KOPT-K1 (cell line): ENCODE measurements around the gene C6orf163.
A peak's percentile ranks its signal among the peaks of the same experiment; 100 is the strongest.

Experiments
- H3K27ac ChIP-seq: fragments of 200-600 bp; sonication (generic); 2 replicates; pipeline ENCODE4 v1.5.1; 2016; ENCODE audit warnings: antibody characterized with exemption, mild to moderate bottlenecking, low read depth, low read length; ENCODE audit not compliant: poor library complexity, severe bottlenecking
- H3K36me3 ChIP-seq: fragments of 200-600 bp; sonication (generic); 2 replicates; pipeline ENCODE4 v1.5.1; 2017; ENCODE audit warnings: antibody characterized with exemption, mild to moderate bottlenecking, low read length, moderate library complexity; ENCODE audit not compliant: insufficient read depth
- H3K9me3 ChIP-seq: fragments of 200-600 bp; sonication (generic); 2 replicates; pipeline ENCODE4 v1.5.1; 2017; ENCODE audit warnings: antibody characterized with exemption, low read length, mild to moderate bottlenecking; ENCODE audit not compliant: insufficient read depth, poor library complexity, severe bottlenecking

The C6orf163 gene

DNA sequence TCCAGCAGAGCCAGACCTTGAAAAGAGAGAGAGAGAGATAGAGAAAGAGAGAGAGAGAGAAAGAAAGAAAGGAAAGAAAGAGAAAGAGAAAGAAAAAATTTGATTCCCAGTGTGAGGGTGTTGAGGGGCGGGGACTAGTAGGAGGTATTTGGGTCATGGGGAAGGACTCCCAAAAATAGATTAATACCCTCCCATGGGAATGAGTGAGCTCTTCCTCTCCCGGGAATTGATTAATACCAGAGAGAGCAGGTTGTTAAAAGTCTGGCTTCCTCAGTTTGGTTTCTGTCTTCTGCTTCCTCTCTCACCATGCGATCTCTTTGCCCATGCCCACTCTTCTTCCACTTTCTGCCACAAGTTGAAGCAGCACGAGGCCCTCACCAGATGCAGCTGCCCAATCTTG is 34.3 kb downstream of the C6orf163 start:
- H3K36me3 ChIP-seq, result no peaks in the 10 kb centered on the region
- no peaks in the 10 kb centered on the region for H3K9me3 ChIP-seq
- H3K27ac ChIP-seq, result no peak overlapping the region

DNA sequence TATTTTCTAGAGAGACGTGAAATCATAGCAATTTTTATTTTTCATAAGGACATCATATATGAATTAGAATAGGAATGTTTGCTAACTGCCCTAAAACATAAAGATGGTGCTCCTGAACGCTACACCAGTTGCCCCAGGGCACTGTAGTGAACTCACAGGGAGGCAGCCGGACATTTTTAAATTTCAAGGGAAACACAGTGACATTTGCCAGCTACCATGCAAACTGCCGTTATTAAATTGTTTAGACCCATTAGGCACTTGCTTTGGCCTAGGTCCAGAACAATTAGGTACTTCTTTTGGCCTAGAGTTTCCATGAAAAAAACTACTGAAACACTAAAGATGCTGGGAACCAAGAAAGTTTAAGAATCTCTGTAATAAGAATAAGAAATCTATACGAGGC is 38.2 kb downstream of the C6orf163 start:
- H3K9me3 ChIP-seq, result no peaks in the 10 kb centered on the region
- H3K27ac ChIP-seq, result no peak overlapping the region
- no peaks in the 10 kb centered on the region for H3K36me3 ChIP-seq

DNA sequence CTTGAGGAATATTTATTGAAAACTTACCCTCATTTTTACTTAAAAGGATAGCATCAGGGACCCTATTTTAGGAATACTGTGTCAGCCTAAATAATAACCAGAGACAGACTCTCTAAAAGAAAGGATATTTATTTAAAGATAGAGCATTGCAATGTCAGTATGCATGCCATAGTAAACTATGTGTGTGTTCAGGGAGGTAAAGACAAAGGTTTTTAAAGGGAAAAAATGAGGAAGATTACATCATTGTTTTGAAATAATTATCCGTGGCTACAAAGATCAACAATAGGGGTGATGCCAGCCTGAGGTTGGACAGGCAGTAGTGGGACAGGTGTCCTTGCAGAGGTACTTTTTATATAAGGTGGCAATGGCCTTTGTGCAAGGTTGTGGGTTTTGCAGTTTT is 39.4 kb downstream of the C6orf163 start:
- no peaks in the 10 kb centered on the region for H3K36me3 ChIP-seq
- H3K9me3 ChIP-seq, result no peaks in the 10 kb centered on the region
- H3K27ac ChIP-seq, result no peak overlapping the region

DNA sequence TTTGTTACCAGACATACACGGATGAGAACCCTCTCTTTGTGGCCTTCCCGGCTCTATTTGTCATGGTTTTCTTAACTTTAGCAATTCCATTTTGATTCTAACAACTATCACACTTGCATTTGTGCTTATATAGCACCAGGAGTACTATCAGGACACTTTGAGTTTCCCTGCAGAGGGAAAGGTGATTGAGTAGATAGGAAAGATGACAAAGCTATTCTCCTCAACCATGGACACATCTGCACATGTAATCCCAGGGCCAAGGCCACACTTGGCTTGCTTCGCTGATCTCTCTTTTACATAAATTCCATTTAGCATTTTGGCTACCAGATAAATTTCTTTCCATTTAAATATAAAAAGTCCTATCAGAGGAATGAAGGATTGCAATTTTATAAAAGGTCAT is 39.8 kb downstream of the C6orf163 start:
- Histone ChIP-seq H3K27ac (no peak overlapping the region), H3K9me3 (no peaks in the 10 kb centered on the region), H3K36me3 (no peaks in the 10 kb centered on the region)

DNA sequence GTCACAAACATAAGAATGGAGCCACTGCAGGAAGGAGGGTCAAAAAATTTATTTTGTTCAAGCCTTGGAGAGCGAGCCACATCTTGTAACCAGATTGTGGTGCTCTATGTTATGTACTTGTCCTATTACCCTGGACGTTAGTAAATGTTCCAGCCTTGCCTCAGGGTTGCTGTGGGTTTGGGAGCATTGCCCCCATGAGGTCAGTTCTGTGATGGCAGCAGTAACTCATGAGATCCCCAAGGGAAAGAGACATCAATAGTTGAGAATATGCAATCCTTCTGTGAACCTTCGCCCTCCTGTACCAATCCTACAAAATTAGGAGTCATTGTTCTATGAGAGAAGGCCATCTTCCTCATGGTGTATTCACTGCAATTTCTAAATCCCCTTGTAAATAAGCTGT is 46.7 kb downstream of the C6orf163 start:
- Histone ChIP-seq H3K9me3 (no peaks in the 10 kb centered on the region), H3K36me3 (no peaks in the 10 kb centered on the region), H3K27ac (no peak overlapping the region)

DNA sequence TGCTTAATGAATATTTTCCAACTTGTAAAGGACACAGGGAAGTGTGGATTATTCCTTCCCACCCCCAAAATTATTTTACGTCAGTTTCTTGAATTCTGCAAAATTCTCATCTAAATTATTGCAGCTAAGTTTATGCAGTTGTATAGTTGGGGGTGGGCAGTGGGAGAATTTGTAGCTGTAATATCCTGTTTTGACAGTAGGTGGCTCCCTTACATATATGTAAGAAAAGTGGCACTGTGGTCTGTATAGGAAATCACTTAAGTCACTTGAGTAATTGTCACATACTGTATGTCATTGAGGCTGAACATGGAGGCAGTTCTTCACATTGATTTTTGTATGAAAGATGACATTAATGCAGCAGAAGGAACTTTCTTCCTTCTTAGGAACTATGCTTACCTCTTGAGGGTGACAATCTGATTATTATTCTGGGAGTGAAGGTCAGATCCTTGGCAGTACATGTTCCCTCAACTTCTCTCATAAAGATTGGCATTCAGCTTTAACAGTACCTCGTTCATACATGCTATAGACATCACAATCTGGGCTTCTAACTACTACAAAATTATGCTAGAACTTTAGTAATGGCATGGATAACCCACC is 48.5 kb downstream of the C6orf163 start:
- no peaks in the 10 kb centered on the region for H3K9me3 ChIP-seq
- no peaks in the 10 kb centered on the region for H3K36me3 ChIP-seq
- H3K27ac ChIP-seq, result no peak overlapping the region

DNA sequence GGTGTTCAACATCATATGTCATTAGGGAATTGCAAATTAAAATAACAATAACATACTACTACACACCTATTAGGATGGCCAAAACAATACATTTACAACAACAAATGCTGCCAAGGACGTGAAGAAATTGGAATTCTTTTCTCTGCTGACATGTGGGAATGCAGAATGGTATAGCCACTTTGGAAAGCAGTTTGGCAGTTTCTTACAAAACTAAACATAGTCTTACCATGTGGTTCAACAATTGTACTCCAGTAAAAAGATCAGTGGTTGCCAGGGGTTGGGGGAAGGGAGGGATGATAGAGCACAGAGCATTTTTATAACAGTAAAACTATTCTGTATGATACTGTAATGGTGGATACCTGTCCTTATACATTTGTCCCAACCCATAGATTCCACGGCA is 50.8 kb downstream of the C6orf163 start:
- H3K36me3 ChIP-seq, result no peaks in the 10 kb centered on the region
- no peak overlapping the region for H3K27ac ChIP-seq
- H3K9me3 ChIP-seq, result no peaks in the 10 kb centered on the region

DNA sequence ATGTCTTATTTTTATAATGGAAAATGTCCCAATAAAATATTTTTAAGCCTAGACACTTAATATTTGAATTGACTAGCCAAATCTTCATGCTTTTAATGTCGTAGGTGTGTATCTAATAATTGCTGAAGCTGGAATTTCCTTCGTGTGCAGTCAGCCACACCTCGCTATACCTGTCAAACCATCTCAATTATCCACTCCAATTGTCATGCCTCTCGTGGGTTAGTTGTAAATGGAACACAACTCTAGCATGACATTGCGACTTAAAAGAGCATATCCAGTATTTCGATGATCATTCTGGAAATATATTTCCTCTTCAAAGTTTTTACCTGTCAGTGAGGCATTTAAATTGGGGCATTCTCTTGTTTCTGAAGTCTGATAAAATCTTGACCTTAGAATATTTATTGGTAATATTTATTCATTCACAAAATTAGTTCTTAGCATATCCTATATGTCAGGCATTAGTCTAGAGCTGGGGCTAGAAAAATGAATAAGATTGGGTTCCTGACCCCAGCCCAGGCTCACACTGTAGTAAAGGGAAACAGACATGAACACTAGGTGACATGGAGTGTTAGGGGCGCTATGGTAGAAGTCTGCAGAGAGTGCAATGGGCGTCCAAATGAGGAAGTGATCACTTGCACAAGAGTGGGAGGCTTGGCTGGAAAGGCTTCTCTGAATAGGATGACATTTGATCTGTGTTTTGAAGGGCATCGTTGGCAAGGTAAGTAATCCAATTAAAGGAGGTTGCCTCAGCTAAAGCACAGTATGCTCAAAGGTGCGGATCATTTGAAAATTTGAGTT is 52.2 kb downstream of the C6orf163 start:
- no peak overlapping the region for H3K27ac ChIP-seq
- no peaks in the 10 kb centered on the region for H3K9me3 ChIP-seq
- H3K36me3 ChIP-seq, result no peaks in the 10 kb centered on the region

DNA sequence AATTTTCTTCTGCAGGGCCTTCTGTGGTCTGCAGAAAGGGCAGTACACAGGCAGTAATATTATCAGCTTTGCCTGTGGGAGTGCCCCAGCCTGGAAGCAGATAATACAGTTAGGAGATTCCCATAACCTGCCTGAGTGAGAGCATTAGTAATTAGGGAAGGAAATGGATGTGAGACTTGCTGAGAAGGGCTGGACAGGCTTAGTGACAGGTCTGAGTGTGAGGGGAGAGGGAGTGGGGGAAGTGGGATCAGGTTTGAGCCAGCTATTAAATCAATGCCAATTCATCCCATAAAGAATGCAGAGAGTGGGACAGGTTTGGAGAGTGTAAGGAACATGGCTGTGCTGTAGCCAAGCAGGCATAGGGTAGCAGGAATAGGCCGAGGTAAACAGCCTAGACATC is 53.0 kb downstream of the C6orf163 start:
- Histone ChIP-seq H3K9me3 (no peaks in the 10 kb centered on the region), H3K36me3 (no peaks in the 10 kb centered on the region), H3K27ac (no peak overlapping the region)

DNA sequence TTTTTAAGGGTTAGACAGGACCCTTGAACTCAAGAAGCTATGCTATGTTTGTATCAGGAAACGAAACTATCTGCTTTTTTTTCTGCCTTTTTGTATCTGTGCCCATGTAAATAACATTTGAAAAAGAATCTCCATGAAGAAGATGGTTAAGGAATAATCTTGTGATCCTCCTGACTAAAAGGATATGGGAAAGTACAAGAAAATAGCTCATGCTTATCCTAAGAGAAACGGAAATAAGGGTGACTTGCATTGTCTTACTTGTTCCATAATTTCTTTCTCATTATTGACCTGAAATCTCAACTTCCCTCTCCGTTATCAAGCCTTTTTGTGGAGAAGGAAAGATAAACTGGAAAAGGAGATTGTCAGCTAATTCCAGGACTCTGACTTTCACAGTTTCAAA is 57.2 kb downstream of the C6orf163 start:
- no peaks in the 10 kb centered on the region for H3K9me3 ChIP-seq
- no peak overlapping the region for H3K27ac ChIP-seq
- no peaks in the 10 kb centered on the region for H3K36me3 ChIP-seq

DNA sequence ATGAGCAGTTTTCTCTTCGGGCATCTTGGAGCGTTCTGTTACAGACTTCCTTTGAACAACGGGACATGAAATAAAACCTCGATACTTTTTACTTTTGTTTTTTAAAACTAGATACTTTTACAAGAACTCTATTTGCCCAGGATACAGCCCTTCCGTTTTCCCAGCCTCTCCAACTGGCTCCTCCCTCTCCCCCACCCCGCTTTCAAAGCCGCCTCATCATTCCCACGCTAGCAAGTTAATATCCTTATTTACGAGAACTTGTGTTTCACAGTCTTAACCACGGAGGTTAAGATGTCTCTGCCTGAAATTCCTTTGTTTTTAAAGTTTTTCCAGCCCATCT is 62.9 kb downstream of the C6orf163 start:
- H3K27ac ChIP-seq, result no peak overlapping the region
- no peaks in the 10 kb centered on the region for H3K9me3 ChIP-seq
- no peaks in the 10 kb centered on the region for H3K36me3 ChIP-seq

DNA sequence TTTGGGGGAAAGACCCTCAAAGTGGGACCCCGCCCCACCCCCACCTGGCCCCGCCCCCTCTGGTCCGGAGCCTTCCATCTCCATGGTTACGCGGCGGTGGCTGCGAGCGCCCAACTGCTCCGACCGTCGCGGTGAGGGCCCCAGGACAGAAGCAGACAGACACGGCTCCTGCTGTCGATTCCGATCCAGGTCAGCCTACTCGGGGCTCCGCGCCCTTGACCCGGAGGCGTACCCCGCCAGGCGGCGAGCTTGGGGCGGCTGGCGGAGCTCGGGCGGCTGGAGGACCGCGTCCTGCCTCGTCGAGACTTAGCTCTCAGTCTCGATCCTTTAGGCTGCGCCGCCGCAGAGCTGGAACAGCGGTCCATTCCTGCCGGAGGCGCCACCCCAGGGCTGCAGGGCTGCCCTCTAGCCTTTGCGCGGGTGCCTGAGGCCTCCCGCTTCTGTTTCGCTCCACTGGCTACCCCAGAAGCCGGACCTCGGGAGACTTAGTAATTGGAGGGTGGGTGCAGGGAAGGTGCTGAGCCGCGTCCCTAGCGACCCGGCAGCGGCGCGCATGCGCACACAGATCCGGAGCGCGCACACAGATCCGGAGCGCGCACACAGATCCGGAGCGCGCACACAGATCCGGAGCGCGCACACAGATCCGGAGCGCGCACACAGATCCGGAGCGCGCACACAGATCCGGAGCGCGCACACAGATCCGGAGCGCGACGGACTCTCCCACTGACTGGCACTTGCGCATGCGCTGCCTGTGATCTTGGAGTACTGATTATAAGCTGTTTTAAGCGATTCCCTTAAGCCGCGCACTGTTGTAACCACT is 63.5 kb downstream of the C6orf163 start, which contains the start of gene CFAP206:
Gene CFAP206, plus strand, starts transcription at position 72 of the 820 bp plus-strand sequence. CDS start 1,868 bp downstream, outside the sequence.
- Histone ChIP-seq H3K27ac (peak within 1 kb of the TSS; percentile 31), H3K9me3 (no peaks in the 10 kb centered on the region), H3K36me3 (no peaks in the 10 kb centered on the region)

DNA sequence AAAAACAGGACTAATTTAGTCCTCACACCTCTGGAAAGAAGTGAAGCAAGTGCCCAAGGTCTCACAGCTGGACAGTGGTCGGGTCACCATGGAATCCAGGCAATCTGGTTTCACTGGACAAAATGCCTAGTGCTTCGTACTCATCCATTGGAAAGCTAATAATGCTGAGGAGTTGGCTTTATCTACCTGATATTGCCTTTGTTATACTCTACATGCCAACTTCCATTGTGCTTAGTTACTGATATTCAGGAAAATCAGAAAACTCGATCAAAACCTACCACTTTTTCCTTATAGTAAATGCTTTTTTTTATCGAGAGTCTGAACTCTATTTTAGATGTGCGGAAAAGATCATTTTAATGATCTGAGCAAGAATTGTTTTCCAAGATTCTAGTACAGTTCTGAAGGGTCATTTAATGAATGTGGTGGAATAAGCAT is 64.1 kb downstream of the C6orf163 start:
- H3K36me3 ChIP-seq, result no peaks in the 10 kb centered on the region
- no peaks in the 10 kb centered on the region for H3K9me3 ChIP-seq
- peak overlapping the region; percentile 31 for H3K27ac ChIP-seq
